ENCODE measurements around the gene CORO1A.
"Not testable (repeated sequence)": the region's sequence is repeated elsewhere in the genome, so short reads cannot be mapped to it uniquely, and the experiment has no call there.

The CORO1A gene

DNA sequence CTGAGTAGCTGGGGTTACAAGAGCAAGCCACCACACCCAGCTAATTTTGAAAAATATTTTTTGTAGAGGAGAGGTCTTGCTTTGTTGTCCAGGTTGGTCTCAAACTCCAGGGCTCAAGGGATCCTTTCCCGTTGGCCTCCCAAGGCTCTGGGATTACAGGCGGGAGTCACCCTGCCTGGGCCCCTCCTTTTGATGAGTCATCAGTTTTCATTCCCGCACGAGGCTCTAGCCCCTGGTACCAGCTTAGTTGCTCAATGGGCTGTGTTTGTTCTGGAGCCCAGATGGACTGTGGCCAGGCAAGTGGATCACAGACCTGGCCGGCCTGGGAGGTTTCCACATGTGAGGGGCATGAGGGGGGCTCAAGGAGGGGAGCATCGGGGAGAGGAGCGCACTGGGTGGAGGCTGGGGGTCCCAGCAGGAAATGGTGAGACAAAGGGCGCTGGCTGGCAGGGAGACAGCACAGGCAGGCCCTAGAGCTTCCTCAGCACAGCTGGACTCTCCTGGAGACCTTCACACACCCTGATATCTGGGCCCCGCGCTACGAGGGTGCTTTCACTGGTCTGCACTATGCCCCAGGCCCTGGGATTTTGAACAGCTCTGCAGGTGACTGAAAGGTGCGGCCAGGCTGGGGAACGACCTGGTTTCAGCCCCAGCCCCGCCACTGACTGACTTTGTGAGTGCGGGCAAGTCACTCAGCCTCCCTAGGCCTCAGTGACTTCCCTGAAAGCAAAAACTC lies 16.4 kb downstream of the CORO1A start:
- not testable (repeated sequence) for H3K27me3 Mint-ChIP-seq (ENCODE audit: low read depth); H3K9me3 Mint-ChIP-seq; H3K36me3 Mint-ChIP-seq (ENCODE audit: low read depth); H3K27ac Mint-ChIP-seq; H3K4me3 Mint-ChIP-seq; H3K4me1 Mint-ChIP-seq

DNA sequence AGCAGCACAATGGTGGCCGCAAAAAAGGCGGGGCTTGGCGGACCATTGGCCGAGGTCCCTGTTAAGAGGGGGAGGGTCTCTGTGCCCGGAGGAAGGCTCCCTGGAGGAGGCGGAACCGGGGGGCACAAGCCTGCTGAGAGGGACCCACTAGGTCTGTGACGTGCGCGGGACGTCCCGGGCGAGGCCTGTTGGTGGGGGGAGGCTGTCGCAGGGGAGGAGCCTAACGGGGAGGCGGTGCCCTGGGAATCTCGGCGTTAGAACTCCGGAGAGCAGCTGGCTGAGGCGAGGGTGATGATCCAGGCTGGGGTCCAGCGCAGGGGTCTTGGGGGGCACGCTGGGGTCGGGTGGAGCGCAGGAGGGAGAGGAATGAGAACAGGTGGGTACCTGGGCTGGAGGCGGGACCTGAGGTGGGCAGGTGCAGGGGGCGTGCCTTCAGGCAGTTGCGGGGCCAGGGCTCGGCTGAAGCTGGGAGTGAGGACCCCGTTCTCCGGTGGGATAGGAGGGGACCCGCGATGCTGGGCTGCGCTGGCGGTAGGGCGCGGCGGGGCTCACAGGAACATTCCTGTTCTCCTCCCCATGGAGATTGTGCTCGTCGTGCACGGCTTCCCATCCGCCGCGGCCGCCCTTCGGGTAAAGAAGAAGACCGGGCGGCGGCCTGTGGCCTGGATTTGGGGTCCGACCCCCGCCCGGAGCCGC lies 22.3 kb downstream of the CORO1A start:
- not testable (repeated sequence) for H3K4me1 Mint-ChIP-seq; H3K9me3 Mint-ChIP-seq; H3K4me3 Mint-ChIP-seq; H3K36me3 Mint-ChIP-seq (ENCODE audit: low read depth); H3K27ac Mint-ChIP-seq; H3K27me3 Mint-ChIP-seq (ENCODE audit: low read depth)

DNA sequence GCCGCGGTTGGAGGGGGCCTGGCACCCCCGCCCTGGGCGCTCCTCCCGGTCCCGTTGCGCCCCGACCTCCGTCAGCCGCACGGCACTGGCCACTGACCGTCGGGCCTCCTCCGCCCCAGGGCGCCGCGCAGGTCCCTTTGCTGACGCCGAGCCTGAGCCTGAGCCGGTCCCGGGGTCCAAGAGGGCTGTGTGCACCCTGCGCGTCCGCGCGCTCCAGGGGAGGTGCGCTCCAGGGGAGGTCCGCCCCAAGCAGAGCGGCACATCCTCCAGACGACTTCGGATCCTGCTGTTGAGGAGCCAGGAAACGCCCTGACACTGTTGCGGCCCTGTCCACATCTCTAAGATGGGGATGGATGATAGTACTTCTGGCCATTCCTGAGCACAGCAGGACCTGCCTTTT lies 22.9 kb downstream of the CORO1A start:
- not testable (repeated sequence) for H3K9me3 Mint-ChIP-seq; H3K27me3 Mint-ChIP-seq (ENCODE audit: low read depth); H3K4me3 Mint-ChIP-seq; H3K4me1 Mint-ChIP-seq; H3K27ac Mint-ChIP-seq; H3K36me3 Mint-ChIP-seq (ENCODE audit: low read depth)

DNA sequence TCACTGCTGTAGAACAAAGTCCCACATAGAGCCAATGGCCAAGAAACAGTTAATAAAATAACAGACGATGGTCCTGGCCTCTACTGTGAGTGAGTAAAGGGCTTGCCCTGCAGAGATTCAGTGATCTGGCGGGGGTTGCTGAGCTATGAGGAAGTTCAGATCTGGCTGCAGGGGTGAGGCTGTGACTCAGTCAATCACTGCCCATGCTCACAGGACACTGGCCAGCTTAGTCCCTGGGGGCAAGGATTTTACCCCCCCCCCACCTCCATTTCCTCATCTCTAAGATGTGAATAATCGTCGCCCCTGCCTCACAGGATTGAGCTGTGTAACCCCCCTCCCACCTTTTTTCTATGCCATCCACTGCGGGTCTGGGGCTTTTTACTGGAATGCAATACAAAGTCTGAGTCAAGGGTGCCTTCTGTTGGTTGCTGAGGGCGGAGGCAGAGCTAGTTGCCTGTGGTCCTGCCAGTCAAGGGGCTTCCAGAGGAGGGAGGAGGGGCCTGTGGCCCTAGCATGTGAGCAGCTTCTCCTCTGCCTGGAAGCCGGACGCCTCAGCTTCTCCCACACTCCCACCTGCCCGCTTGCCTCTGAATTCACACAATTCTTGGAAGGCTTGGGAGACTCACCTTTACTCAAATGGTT lies 23.8 kb downstream of the CORO1A start:
- not testable (repeated sequence) for H3K27me3 Mint-ChIP-seq (ENCODE audit: low read depth); H3K36me3 Mint-ChIP-seq (ENCODE audit: low read depth); H3K9me3 Mint-ChIP-seq; H3K27ac Mint-ChIP-seq; H3K4me1 Mint-ChIP-seq
- H3K4me3 Mint-ChIP-seq: peak overlapping the region in 1 of 3 experiments; percentile 17

DNA sequence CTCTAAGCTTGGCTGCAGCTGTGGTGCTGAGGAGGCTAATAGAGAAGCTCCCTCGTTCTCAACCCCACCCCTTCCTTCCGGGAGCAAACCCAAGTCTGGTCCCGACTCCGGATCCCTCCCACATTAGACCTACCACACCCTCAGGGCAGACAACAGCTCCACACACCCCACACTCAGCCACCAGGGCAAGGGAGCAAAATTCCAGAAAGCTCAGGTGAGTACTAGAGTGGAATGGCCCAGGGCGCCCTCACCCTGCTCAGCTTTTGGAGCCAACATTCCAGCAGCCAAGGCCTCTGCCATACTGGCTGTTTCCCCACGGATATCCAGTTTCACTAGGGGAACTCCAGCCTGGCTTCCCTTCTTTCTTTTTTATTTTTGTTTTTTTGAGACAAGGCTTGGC lies 25.6 kb downstream of the CORO1A start:
- not testable (repeated sequence) for H3K4me1 Mint-ChIP-seq; H3K9me3 Mint-ChIP-seq; H3K4me3 Mint-ChIP-seq; H3K27ac Mint-ChIP-seq; H3K36me3 Mint-ChIP-seq (ENCODE audit: low read depth); H3K27me3 Mint-ChIP-seq (ENCODE audit: low read depth)

DNA sequence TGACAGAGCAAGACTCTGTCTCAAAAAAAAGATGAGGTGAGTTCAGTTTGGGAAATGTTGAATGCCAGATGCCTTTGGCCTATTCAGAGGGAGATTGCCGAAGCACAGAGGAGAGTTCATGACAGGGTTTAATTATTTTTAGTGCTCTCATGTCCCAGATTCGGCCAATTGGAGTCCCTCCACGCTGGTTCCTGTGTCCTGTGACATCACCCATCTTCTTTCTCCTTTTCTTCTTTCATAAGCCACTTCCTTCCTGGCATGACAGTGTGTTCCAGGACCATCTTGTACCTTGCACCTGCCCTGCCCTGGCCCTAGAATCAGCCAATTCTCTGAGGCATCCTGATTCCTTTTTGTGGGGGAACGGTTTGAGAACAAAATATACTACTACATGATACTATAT lies 28.0 kb downstream of the CORO1A start:
- H3K27me3 Mint-ChIP-seq (ENCODE audit: low read depth); H3K27ac Mint-ChIP-seq; H3K4me3 Mint-ChIP-seq; H3K4me1 Mint-ChIP-seq; H3K36me3 Mint-ChIP-seq (ENCODE audit: low read depth); H3K9me3 Mint-ChIP-seq: not testable (repeated sequence)

DNA sequence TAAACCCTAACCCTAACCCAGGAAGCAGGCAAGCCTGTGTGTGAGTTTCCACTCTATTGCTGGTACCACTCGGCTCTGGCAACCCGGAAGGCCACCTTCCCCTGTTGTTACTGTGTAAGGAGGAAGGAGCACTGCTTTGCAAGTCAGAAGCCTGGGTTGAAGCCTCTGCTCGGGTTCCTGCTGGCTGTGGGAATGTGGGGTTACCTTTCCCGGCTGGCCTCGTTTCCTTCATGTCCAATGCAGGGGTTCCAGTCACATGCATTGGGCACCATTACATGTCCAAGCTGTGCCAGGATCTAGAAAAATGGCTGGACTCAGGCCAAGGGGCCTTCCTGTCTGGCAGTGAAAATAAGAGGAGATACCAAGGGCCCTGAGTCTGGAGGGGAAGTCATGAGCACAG lies 33.7 kb downstream of the CORO1A start:
- H3K36me3 Mint-ChIP-seq (ENCODE audit: low read depth); H3K27me3 Mint-ChIP-seq (ENCODE audit: low read depth); H3K9me3 Mint-ChIP-seq; H3K4me1 Mint-ChIP-seq; H3K4me3 Mint-ChIP-seq; H3K27ac Mint-ChIP-seq: not testable (repeated sequence)
